Natural killer cell treated with Interleukin-12 subunit alpha and Interleukin-12 subunit beta and Interleukin-15 and Interleukin-18, amount 100 ng/mL, for 72 hours (primary cell): ENCODE data around the gene CNGA3. TPM values are rescaled to one million over a fixed set of nuclear protein-coding genes. Genes with fewer than 3 reads are reported as not detected.

Experiments
- ATAC-seq, 2 donors: fragments of 150-1000 bp; cut with Tn5 transposase in 1 of 2; sonication (Bioruptor Pico), chemical (Tn5 transposase) in 1 of 2; 2 replicates each; pipeline ENCODE4 v1.10.0; 2021
- DNase-seq: peaks from one replicate; pipeline ENCODE4 v3.0.0; 2022; ENCODE audit warnings: low spot score
- H3K27ac Mint-ChIP-seq, 2 donors: 1 replicate in 1 of 2; 2 replicates in 1 of 2; pipeline ENCODE4 v1.8.0; 2022; ENCODE audit warnings: mixed read lengths in 2 of 2, mild to moderate bottlenecking in 1 of 2, moderate library complexity in 1 of 2
- H3K27me3 Mint-ChIP-seq, 2 donors: 1 replicate in 1 of 2; 2 replicates in 1 of 2; pipeline ENCODE4 v1.8.0; 2022; ENCODE audit warnings: mixed read lengths in 2 of 2
- H3K36me3 Mint-ChIP-seq: one replicate; pipeline ENCODE4 v1.8.0; 2022; ENCODE audit warnings: mixed read lengths
- H3K4me1 Mint-ChIP-seq, 2 donors: 1 replicate in 1 of 2; 2 replicates in 1 of 2; pipeline ENCODE4 v1.8.0; 2022; ENCODE audit warnings: low read depth in 2 of 2, mixed read lengths in 2 of 2, mild to moderate bottlenecking in 1 of 2
- H3K4me3 Mint-ChIP-seq: one replicate; pipeline ENCODE4 v1.8.0; 2022; ENCODE audit warnings: mixed read lengths
- H3K9me3 Mint-ChIP-seq: 2 replicates; pipeline ENCODE4 v1.8.0; 2022; ENCODE audit warnings: mixed read lengths
- total RNA-seq, 2 donors: library from RNA; stranded (reverse); gene quantifications; one replicate each; pipeline ENCODE4 v1.2.3, GENCODE V29; 2022

CNGA3 gene
- total RNA-seq, 2 donors from 2014 or later: not detected

DNA sequence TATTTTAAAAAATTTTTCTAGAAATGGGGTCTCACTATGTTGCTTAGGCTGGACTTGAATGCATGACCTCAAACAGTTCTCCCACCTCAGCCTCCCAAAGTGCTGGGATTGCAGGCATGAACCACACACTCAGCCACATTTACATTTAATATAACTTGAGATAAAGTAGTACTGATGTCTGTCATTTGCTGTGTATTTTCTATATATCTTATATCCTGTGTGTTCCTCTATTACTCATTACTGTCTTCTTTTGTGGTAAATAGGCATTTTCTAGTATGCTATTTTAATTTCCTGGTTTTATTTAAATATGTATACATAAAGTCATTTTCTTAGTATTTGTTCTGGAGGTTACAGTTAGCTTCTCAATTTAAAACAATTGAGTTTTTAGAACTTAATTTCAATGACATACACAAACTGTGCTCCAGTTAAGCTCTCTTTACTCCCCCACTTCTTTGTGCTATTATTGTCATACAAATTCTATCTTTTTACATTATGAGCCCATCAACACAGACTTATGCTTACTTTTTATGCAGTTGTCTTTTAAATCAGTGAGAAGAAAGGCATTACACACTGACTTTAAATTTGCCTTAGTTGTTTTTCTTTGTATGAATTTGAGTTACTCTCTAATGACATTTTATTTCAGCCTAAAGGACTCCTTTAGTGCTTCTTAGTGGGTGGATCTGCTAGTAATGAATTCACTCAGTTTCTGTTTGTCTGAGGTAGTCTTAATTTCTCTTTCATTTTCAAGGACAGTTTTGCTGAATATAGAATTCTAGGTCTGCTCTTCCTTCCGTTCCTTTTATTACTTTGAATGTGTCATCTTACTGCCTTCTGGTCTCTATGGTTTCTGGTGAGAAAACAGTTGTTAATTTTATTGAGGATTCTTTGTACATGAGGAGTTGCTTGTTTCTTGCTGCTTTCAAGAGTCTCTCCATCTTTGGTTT, 92.2 kb downstream of the CNGA3 start:
- peak overlapping the region; percentile 80 for H3K4me3 Mint-ChIP-seq
- peaks cover 4% of the 10 kb centered on the region for H3K9me3 Mint-ChIP-seq
- no peak for DNase-seq
- no peaks in the 10 kb centered on the region for H3K36me3 Mint-ChIP-seq
- peak; percentile 93 to 97 for ATAC-seq
- H3K27ac Mint-ChIP-seq: peak overlapping the region; percentile 89 to 96
- H3K27me3 Mint-ChIP-seq: no peaks in the 10 kb centered on the region
- peaks cover 34 to 38% of the 10 kb centered on the region in 2 donors for H3K4me1 Mint-ChIP-seq

DNA sequence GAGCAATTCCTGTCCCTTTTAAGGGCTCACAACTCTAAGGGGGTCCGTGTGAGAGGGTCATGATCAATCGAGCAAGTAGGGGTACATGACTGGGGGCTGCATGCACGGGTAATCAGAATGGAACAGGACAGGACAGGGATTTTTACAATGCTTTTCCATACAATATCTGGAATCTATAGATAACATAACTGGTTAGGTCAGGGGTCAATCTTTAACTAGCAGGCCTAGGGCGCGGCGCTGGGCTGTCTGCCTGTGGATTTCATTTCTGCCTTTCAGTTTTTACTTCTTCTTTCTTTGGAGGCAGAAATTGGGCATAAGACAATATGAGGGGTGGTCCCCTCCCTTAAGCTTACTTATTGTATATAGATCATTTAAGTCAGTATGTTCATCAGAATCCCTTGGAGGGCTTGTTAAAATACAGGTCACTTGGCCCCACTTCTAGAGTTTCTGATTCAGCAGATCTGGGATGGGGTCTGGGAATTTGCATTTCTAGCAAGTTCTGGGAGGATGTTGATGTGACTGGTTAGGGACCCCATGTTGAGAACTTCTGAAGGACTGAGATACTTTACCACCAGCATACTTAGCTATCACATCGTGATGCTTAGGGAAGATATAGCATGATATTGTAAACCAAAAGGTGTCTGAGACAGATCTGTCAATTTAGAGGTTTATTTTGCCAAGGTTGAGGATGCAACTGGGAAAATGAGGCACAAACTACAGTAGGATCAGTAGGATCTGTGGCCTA, 95.6 kb downstream of the CNGA3 start:
- no peak overlapping the region for H3K4me3 Mint-ChIP-seq
- no peaks in the 10 kb centered on the region for H3K27me3 Mint-ChIP-seq
- peaks cover 4% of the 10 kb centered on the region for H3K9me3 Mint-ChIP-seq
- peaks cover 5% of the 10 kb centered on the region for H3K36me3 Mint-ChIP-seq
- peak overlapping the region; percentile 25 to 96 for H3K27ac Mint-ChIP-seq
- no peak for ATAC-seq
- no peak for DNase-seq
- peaks cover 47 to 57% of the 10 kb centered on the region in 2 donors for H3K4me1 Mint-ChIP-seq

DNA sequence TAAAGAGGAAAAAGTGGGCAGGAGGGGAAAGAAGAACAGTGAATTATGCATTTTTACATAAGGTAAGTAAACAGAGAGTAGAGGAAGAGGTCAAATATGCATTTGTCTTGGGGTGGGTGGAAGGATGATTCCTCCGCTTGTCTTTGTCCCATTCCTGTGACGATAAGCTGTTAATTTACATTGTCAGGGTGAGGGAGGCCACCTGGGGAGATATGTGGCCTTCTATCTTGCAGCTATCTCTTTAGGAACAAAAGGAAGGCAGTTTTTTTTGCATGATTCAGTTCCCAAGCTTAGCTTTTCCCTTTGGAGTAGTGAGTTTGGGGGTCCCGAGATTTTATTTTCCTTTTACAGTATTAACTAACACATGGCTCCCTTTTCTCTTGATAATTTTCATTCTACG, 96.2 kb downstream of the CNGA3 start:
- no peak for DNase-seq
- Mint-ChIP-seq H3K4me3 (no peak overlapping the region), H3K36me3 (peaks cover 5% of the 10 kb centered on the region), H3K4me1 (peaks cover 45 to 62% of the 10 kb centered on the region in 2 donors), H3K27ac (peak overlapping the region; percentile 25 to 96), H3K27me3 (no peaks in the 10 kb centered on the region), H3K9me3 (peaks cover 4% of the 10 kb centered on the region)
- ATAC-seq: no peak

DNA sequence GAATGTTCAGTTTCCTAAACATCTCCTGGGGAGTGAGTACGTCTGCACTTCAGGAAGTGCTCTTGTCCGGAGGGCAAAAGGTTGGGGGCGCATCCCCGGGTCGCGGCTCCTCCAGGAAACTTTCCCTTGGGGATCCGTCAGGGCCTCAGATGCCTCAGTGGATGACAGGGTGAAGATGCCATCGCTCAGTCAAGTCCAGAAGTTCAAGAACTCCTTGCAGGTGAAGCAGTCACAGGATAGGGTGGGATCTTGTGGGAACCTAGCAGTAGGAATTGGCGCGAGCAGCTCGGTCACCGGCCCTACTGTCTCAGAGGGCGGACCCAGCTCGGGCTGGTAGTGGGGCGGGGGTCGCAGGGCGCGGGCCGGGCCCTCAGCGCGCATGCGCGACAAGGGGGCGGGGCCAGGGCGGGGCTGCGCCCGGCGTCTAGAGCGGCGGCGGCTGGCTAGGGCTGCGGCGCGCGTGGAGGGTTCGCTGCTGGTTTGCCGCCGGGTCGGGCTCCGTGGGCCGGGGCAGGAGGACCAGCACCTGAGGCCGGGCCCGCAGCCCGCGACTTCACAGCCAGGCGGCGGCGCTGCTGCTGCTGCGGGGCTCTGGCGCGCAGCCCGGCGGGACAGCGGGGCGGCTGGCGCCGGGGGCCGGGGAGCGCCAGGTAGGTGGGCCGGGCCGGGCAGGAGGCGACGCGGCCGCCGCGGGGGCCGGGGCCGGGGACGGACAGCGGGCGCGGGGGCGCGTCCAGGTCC, 98.3 kb downstream of the CNGA3 start, which contains the start of gene INPP4A:
Gene INPP4A, plus strand, starts transcription at position 423 of the 741 bp plus-strand sequence. CDS start 75,191 bp downstream, outside the sequence.
- ATAC-seq (peak; percentile 92 to 93), DNase-seq (peak; percentile 82)
- Mint-ChIP-seq H3K36me3 (peaks cover 5% of the 10 kb centered on the region), H3K27ac (peak within 1 kb of the TSS; percentile 97 to 98), H3K4me3 (peak within 1 kb of the TSS; percentile 89), H3K9me3 (peaks cover 3% of the 10 kb centered on the region), H3K4me1 (peaks cover 46 to 63% of the 10 kb centered on the region in 2 donors), H3K27me3 (no peaks in the 10 kb centered on the region)

DNA sequence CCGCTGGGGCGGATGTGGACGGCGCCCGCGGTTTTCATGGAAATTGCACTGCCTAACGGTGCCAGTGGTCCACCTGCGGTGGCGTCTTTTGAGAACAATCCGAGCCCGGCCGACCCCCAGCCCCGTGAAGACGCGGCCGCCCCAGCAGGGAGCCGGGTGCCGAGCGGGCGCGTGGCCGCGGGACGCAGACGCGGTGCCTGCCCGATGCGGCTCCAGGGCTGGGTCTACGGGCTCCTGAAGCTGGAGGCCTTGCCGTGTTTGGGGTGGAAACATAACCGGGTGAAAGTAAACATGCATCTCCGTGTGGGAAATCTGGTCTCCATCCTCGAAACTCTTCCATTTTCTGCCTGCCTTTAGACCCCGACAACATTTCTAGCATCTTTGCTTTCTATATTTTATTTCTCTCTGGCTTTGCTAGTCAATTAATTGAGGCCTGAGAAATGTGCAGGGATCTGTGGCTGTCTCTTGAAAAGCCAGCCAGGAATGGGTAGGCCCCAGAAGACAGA, 99.0 kb downstream of the CNGA3 start:
- Mint-ChIP-seq H3K36me3 (peaks cover 5% of the 10 kb centered on the region), H3K9me3 (no peaks in the 10 kb centered on the region), H3K4me1 (peaks cover 42 to 63% of the 10 kb centered on the region in 2 donors), H3K4me3 (peak overlapping the region; percentile 89), H3K27ac (peak overlapping the region; percentile 97 to 98), H3K27me3 (no peaks in the 10 kb centered on the region)
- DNase-seq (peak; percentile 73), ATAC-seq (peak in 1 of 2 donors; percentile 57)

DNA sequence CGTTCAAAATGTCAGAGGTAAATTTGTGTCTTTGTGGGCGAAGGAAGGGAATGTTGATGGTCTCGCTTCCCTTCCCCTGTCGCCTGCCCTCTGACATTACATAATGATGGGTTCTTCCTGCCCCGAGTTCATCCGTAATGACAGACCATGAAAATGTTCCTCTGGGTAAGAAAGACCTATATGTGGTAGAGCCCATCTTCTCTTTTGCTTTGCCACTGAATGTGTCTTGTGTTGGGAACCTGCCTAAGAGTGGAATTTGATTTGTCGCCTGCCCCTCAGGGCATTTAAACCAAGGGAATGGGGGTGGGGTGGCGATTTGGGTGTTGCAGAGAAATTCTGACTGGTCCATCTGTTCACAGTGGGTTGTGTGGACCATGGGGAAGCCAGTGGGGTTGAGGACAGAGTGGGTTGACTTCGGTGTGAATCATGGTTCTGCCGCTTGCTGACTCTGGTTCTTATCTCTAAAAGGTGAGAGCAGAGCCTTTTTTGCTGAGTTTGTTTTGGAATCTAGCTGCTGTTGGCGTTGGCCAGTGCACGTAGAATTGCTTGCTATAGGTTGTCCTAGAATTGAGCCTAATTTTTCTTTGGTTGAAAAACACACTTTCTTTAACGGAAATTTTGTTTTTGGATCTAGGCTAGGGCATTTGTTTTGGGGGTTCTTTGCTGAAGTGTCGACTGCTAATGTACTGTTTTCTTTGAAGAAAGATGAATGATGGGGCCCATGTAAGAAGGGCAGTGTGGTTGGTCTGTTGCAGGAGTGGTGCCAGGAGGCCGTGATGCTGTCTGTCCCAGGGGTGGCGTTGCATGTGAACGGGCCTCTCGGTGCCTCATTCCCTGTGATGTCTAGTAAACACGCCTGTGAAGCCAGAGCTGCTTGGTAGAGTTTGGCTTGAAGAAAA, 99.7 kb downstream of the CNGA3 start:
- H3K4me1 Mint-ChIP-seq: peaks cover 42 to 63% of the 10 kb centered on the region in 2 donors
- DNase-seq: no peak
- ATAC-seq: no peak
- peaks cover 5% of the 10 kb centered on the region for H3K36me3 Mint-ChIP-seq
- peak overlapping the region; percentile 97 to 98 for H3K27ac Mint-ChIP-seq
- peak overlapping the region; percentile 89 for H3K4me3 Mint-ChIP-seq
- no peaks in the 10 kb centered on the region for H3K27me3 Mint-ChIP-seq
- no peaks in the 10 kb centered on the region for H3K9me3 Mint-ChIP-seq

DNA sequence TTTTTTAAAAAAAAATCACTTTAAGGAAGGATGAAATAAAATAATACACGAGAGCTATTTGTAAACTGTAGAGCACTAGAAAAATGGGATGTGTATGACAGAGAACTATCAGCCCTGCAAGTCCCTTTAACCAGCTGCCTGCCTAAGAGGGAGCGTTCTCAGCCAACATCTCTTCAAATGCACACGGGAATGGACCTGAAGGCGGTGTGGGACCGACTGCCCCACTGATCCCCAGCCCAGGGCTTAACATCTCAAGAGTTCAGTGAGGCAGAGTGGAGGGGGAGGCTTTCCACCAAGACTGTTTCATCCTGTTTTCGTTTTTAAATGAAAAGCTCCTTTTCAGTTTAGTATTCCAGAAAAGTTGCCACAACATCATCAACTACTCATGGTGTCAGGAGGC, 100.6 kb downstream of the CNGA3 start:
- Mint-ChIP-seq H3K27me3 (no peaks in the 10 kb centered on the region), H3K36me3 (peaks cover 5% of the 10 kb centered on the region), H3K4me3 (peak overlapping the region; percentile 89), H3K27ac (peak overlapping the region; percentile 97 to 98), H3K4me1 (peaks cover 49 to 72% of the 10 kb centered on the region in 2 donors), H3K9me3 (no peaks in the 10 kb centered on the region)
- ATAC-seq (no peak), DNase-seq (no peak)

Other genes with a start within 250 kb of the CNGA3 start
- gene INPP4A, start 98.4 kb downstream of the CNGA3 start, total RNA-seq: 100 to 1,000 TPM in 1 of 2 donors, 10 to 100 TPM in 1; 65.0 to 150 TPM